Keratinocyte (primary cell): ENCODE results near the gene AVL9. TPM values are rescaled to one million over a fixed set of nuclear protein-coding genes. Genes with fewer than 3 reads are reported as not detected.
"Not testable (repeated sequence)": the region's sequence is repeated elsewhere in the genome, so short reads cannot be mapped to it uniquely, and the experiment has no call there.

Source experiments
- DNase-seq: peaks from one replicate; pipeline ENCODE4 v3.0.0-alpha.2; 2011; ENCODE audit warnings: low read depth, missing footprints, low spot score
- FAIRE-seq: peaks from 2 replicates; lab custom pipeline; 2011; peaks lifted over from hg19 to GRCh38; lab: Jason Lieb, UNC
- H2AFZ ChIP-seq: 2 replicates; pipeline ENCODE4 v1.6.0; 2012; ENCODE audit warnings: low read length, control low read depth, inconsistent platforms; ENCODE audit not compliant: control insufficient read depth
- H3K27ac ChIP-seq: 2 replicates; pipeline ENCODE4 v1.5.1; 2011; ENCODE audit warnings: low read length; ENCODE audit not compliant: control insufficient read depth, insufficient read depth
- H3K27me3 ChIP-seq: 3 replicates; pipeline ENCODE4 v1.6.0; 2011; ENCODE audit warnings: low read length; ENCODE audit not compliant: control insufficient read depth, insufficient read depth; ENCODE audit errors: extremely low read depth
- H3K36me3 ChIP-seq, 2 experiments: 2 replicates in 1 of 2; 3 replicates in 1 of 2; pipeline ENCODE4 v1.5.1; 2011; ENCODE audit warnings: low read length in 2 of 2, mild to moderate bottlenecking in 1 of 2; ENCODE audit not compliant: control insufficient read depth in 2 of 2, insufficient read depth in 2 of 2; ENCODE audit errors: extremely low read depth in 1 of 2
- H3K4me1 ChIP-seq: 3 replicates; pipeline ENCODE4 v1.5.1; 2011; ENCODE audit warnings: low read length; ENCODE audit not compliant: control insufficient read depth, insufficient read depth; ENCODE audit errors: extremely low read depth
- H3K4me2 ChIP-seq: 3 replicates; pipeline ENCODE4 v1.6.0; 2011; ENCODE audit warnings: low read depth, low read length; ENCODE audit not compliant: control insufficient read depth, insufficient read depth; ENCODE audit errors: extremely low read depth
- H3K4me3 ChIP-seq, 3 experiments: fragments of 200-600 bp in 1 of 3; sonication (generic) in 1 of 3; 2 replicates in 2 of 3; 3 replicates in 1 of 3; pipeline ENCODE4 v1.5.1; 2011 to 2016; ENCODE audit warnings: low read length in 3 of 3, mild to moderate bottlenecking in 3 of 3, control low read depth in 2 of 3, inconsistent platforms in 1 of 3, low read depth in 1 of 3, mixed read lengths in 1 of 3, mixed run types in 1 of 3, moderate library complexity in 1 of 3; ENCODE audit not compliant: control insufficient read depth in 2 of 3, insufficient read depth in 2 of 3; ENCODE audit errors: extremely low read depth in 1 of 3
- H3K79me2 ChIP-seq: 2 replicates; pipeline ENCODE4 v1.6.0; 2012; ENCODE audit warnings: low read length; ENCODE audit not compliant: control insufficient read depth, insufficient read depth
- H3K9ac ChIP-seq: 3 replicates; pipeline ENCODE4 v1.6.0; 2011; ENCODE audit warnings: low read length; ENCODE audit not compliant: control insufficient read depth, insufficient read depth; ENCODE audit errors: extremely low read depth
- H3K9me1 ChIP-seq: 3 replicates; pipeline ENCODE4 v1.6.0; 2011; ENCODE audit warnings: low read length; ENCODE audit not compliant: control insufficient read depth, insufficient read depth; ENCODE audit errors: extremely low read depth
- H3K9me3 ChIP-seq: 2 replicates; pipeline ENCODE4 v1.5.1; 2012; ENCODE audit warnings: low read depth, low read length; ENCODE audit not compliant: control insufficient read depth
- H4K20me1 ChIP-seq: 3 replicates; pipeline ENCODE4 v1.6.0; 2011; ENCODE audit warnings: low read length; ENCODE audit not compliant: control insufficient read depth, insufficient read depth; ENCODE audit errors: extremely low read depth
- EZH2 ChIP-seq: IDR thresholded peaks from one replicate; pipeline ENCODE4 v1.6.1; 2012; ENCODE audit warnings: inconsistent platforms, mild to moderate bottlenecking, low read length, moderate library complexity
- dilution Hi-C: fragments of 300-500 bp; cut with MboI; formaldehyde crosslinking; loops from one replicate; pipeline ENCODE4 v1.7.0; 2020; ENCODE audit warnings: low sequenced_read_pairs; ENCODE audit not compliant: extremely low pct_ligation_motif_present
- polyA plus RNA-seq, 5 experiments: library from polyadenylated mRNA; depleted of rRNA in 3 of 5; stranded (reverse) in 3 of 5; stranded (forward) in 1 of 5; unstranded in 1 of 5; fragments of >200 nt; gene quantifications; 1 replicate in 1 of 5; 2 replicates in 3 of 5; 3 replicates in 1 of 5; pipeline versions ENCODE4 v1.2.1 to v1.2.3, GENCODE V29; 2011 to 2012; ENCODE audit warnings: missing spikeins in 2 of 5, low read depth in 1 of 5, low replicate concordance in 1 of 5
- TF ChIP-seq, protein P1 (sequence below), 3 experiments: IDR thresholded peaks in 1 of 3; conservative IDR thresholded peaks in 1 of 3; optimal IDR thresholded peaks in 1 of 3; 2 replicates in 2 of 3; 3 replicates in 1 of 3; pipeline versions ENCODE3 to v1.5.1; 2011; ENCODE audit warnings: low read length in 3 of 3, mild to moderate bottlenecking in 3 of 3, moderate library complexity in 2 of 3, control low read depth in 1 of 3, inconsistent platforms in 1 of 3; ENCODE audit not compliant: insufficient read depth in 2 of 3; ENCODE audit errors: extremely low read depth in 1 of 3

Gene AVL9
- polyA plus RNA-seq, 1 donor (not counting 4 experiments of a cell fraction or from before 2014, with no cell fraction given), result 22.2 TPM

DNA sequence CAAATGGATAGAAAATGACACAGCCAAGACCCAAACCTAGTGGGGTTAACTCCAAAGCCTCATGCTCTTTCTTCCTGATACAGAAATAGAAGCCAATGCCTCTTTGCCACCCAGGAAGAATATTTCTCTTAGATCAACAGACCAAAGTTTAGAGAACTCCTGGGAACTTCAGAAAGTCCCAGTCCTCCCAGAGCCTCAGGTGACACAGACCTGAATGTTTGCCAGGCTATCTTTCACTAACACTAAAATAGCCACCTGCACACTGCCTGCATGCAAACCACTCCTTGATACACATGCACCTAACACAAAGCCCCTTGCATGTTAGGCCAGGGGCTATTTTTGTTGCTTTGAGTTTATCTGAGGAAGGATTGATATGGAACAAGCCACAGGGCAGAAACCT is 32.8 kb upstream of the AVL9 start:
- Histone ChIP-seq H2AFZ (no peak overlapping the region), H4K20me1 (no peaks in the 10 kb centered on the region), H3K79me2 (no peaks in the 10 kb centered on the region), H3K27me3 (no peaks in the 10 kb centered on the region), H3K27ac (no peak overlapping the region), H3K9ac (no peak overlapping the region), H3K36me3 (no peaks in the 10 kb centered on the region), H3K4me1 (no peaks in the 10 kb centered on the region), H3K9me3 (no peaks in the 10 kb centered on the region), H3K9me1 (no peaks in the 10 kb centered on the region), H3K4me2 (no peak overlapping the region), H3K4me3 (no peak overlapping the region)
- no peak for TF ChIP-seq EZH2
- TF ChIP-seq, protein P1, sequence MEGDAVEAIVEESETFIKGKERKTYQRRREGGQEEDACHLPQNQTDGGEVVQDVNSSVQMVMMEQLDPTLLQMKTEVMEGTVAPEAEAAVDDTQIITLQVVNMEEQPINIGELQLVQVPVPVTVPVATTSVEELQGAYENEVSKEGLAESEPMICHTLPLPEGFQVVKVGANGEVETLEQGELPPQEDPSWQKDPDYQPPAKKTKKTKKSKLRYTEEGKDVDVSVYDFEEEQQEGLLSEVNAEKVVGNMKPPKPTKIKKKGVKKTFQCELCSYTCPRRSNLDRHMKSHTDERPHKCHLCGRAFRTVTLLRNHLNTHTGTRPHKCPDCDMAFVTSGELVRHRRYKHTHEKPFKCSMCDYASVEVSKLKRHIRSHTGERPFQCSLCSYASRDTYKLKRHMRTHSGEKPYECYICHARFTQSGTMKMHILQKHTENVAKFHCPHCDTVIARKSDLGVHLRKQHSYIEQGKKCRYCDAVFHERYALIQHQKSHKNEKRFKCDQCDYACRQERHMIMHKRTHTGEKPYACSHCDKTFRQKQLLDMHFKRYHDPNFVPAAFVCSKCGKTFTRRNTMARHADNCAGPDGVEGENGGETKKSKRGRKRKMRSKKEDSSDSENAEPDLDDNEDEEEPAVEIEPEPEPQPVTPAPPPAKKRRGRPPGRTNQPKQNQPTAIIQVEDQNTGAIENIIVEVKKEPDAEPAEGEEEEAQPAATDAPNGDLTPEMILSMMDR (optimal IDR thresholded peaks at IDR 0.05 in 1 of 3, IDR thresholded peaks at IDR 0.05 in 1 of 3, conservative IDR thresholded peaks at IDR 0.05 in 1 of 3; ENCODE audit: extremely low read depth in 1 of 3, insufficient read depth in 2 of 3, low read length in 3 of 3), result no peak
- dilution Hi-C loops, result no loop called here
- no peak for FAIRE-seq
- no peak for DNase-seq

DNA sequence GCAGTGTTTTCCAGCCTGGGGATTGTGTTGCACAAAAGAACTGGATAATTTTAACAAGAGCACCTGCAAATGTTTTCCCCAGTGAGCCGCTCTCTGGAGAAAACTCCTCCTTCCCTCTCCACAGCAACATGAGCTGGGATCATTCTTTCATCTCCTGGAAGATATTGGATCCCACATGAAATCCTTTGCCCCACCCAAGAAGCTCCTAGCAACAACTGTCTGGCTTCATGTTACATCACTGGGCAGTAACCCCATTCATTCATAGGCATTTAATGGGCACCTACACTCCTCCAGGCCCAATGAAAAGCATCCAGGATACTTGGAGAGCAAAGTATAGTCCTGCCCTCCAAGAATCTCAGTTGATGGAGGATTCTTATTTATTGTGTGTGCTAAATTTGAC is 32.3 kb upstream of the AVL9 start:
- no peak for DNase-seq
- H2AFZ ChIP-seq, result no peak overlapping the region

DNA sequence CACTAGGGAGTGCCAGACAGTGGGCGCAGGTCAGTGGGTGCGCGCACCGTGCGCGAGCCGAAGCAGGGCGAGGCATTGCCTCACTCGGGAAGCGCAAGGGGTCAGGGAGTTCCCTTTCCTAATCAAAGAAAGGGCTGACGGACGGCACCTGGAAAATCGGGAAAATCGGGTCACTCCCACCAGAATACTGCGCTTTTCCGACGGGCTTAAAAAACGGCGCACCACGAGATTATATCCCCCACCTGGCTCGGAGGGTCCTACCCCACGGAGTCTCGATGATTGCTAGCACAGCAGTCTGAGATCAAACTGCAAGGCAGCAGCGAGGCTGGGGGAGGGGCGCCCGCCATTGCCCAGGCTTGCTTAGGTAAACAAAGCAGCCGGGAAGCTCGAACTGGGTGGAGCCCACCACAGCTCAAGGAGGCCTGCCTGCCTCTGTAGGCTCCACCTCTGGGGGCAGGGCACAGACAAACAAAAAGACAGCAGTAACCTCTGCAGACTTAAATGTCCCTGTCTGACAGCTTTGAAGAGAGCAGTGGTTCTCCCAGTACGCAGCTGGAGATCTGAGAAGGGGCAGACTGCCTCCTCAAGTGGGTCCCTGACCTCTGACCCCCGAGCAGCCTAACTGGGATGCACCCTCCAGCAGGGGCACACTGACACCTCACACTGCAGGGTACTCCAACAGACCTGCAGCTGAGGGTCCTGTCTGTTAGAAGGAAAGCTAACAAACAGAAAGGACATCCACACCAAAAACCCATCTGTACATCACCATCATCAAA is 30.5 kb upstream of the AVL9 start:
- dilution Hi-C loops, H4K20me1 ChIP-seq, DNase-seq, H3K36me3 ChIP-seq, H3K9me3 ChIP-seq, H2AFZ ChIP-seq, H3K27ac ChIP-seq, H3K4me2 ChIP-seq, H3K4me3 ChIP-seq, H3K9ac ChIP-seq, H3K27me3 ChIP-seq, H3K9me1 ChIP-seq, H3K4me1 ChIP-seq, H3K79me2 ChIP-seq, FAIRE-seq: not testable (repeated sequence)

More for the DNA sequence above, 32.3 kb upstream of the AVL9 start:
- Histone ChIP-seq H3K9me1 (no peaks in the 10 kb centered on the region), H3K27ac (no peak overlapping the region), H3K4me1 (no peaks in the 10 kb centered on the region), H3K79me2 (no peaks in the 10 kb centered on the region), H3K9ac (no peak overlapping the region), H3K9me3 (no peaks in the 10 kb centered on the region), H3K4me2 (no peak overlapping the region), H4K20me1 (no peaks in the 10 kb centered on the region), H3K4me3 (no peak overlapping the region), H3K36me3 (no peaks in the 10 kb centered on the region), H3K27me3 (no peaks in the 10 kb centered on the region)
- dilution Hi-C loops, result no loop called here
- FAIRE-seq, result no peak
- TF ChIP-seq, protein P1 (optimal IDR thresholded peaks at IDR 0.05 in 1 of 3, IDR thresholded peaks at IDR 0.05 in 1 of 3, conservative IDR thresholded peaks at IDR 0.05 in 1 of 3; ENCODE audit: extremely low read depth in 1 of 3, insufficient read depth in 2 of 3, low read length in 3 of 3), result no peak

GRCh38 chr7:32470004-32470403 is 25.3 kb upstream of the AVL9 start:
- H3K4me3 ChIP-seq, H4K20me1 ChIP-seq, dilution Hi-C loops, FAIRE-seq, DNase-seq, H3K9me1 ChIP-seq, H3K9ac ChIP-seq, H3K9me3 ChIP-seq, H3K36me3 ChIP-seq, H3K27ac ChIP-seq, H3K27me3 ChIP-seq, H3K4me2 ChIP-seq, H2AFZ ChIP-seq, H3K79me2 ChIP-seq: not testable (repeated sequence)
- H3K4me1 ChIP-seq, result peaks cover 14% of the 10 kb centered on the region
